A673 (cell line): ENCODE data around the gene RBPMS2. TPM values are rescaled to one million over a fixed set of nuclear protein-coding genes. Genes with fewer than 3 reads are reported as not detected.

Experiments used
- BruUV-seq: library from RNA; stranded (reverse); fragments of 400-500 nt; replicated peaks from 2 replicates; lab custom pipeline; 2021; lab: Mats Ljungman, UMichigan
- CTCF ChIA-PET: fragments of 300-600 bp; sonication (Branson Sonifier 250); formaldehyde crosslinking; loops from one replicate; lab custom pipeline; 2022; ENCODE audit warnings: antibody characterized with exemption; lab: Charles Lee
- POLR2A ChIA-PET: fragments of 300-600 bp; sonication (Branson Sonifier 250); formaldehyde crosslinking; loops from one replicate; lab custom pipeline; 2022; ENCODE audit warnings: antibody characterized with exemption; ENCODE audit not compliant: low non-redundant PET; lab: Charles Lee
- DNase-seq: peaks from one replicate; pipeline ENCODE4 v3.0.0-alpha.2; 2015; ENCODE audit warnings: low spot score
- H3K27ac ChIP-seq: fragments of 200-600 bp; sonication (generic); 2 replicates; pipeline ENCODE4 v1.5.1; 2016; ENCODE audit warnings: mixed run types, low read depth, mild to moderate bottlenecking, mixed read lengths, antibody characterized with exemption, low read length; ENCODE audit not compliant: poor library complexity, severe bottlenecking
- H3K27me3 ChIP-seq: fragments of 200-600 bp; sonication (generic); replicated peaks from 2 replicates; pipeline ENCODE4 v1.6.1; 2017; ENCODE audit warnings: mixed run types, low read depth, mild to moderate bottlenecking, mixed read lengths, antibody characterized with exemption, low read length; ENCODE audit not compliant: insufficient read depth, poor library complexity
- H3K36me3 ChIP-seq: fragments of 200-600 bp; sonication (generic); 2 replicates; pipeline ENCODE4 v1.6.1; 2016; ENCODE audit warnings: mixed run types, mild to moderate bottlenecking, mixed read lengths, antibody characterized with exemption, low read length; ENCODE audit not compliant: insufficient read depth, poor library complexity, severe bottlenecking
- H3K4me1 ChIP-seq: fragments of 200-600 bp; sonication (generic); 2 replicates; pipeline ENCODE4 v1.6.1; 2017; ENCODE audit warnings: mixed run types, mild to moderate bottlenecking, mixed read lengths, antibody characterized with exemption, low read length; ENCODE audit not compliant: insufficient read depth, poor library complexity, severe bottlenecking
- H3K4me3 ChIP-seq: fragments of 200-600 bp; sonication (generic); 2 replicates; pipeline ENCODE4 v1.5.1; 2016; ENCODE audit warnings: low read depth, mixed run types, mild to moderate bottlenecking, mixed read lengths, low read length; ENCODE audit not compliant: poor library complexity, severe bottlenecking
- H3K9me3 ChIP-seq: fragments of 200-600 bp; sonication (generic); 2 replicates; pipeline ENCODE4 v1.6.1; 2016; ENCODE audit warnings: mixed run types, low read depth, mild to moderate bottlenecking, mixed read lengths, antibody characterized with exemption, low read length; ENCODE audit not compliant: poor library complexity, severe bottlenecking
- EZH2 ChIP-seq: fragments of 200-600 bp; sonication (generic); IDR thresholded peaks from 2 replicates; pipeline ENCODE4 v1.6.1; 2017; ENCODE audit warnings: borderline replicate concordance, low read depth, mild to moderate bottlenecking, mixed read lengths, antibody characterized with exemption, low read length; ENCODE audit not compliant: poor library complexity, severe bottlenecking
- intact Hi-C: fragments of 100-400 bp; cut with micrococcal nuclease; formaldehyde crosslinking; loops from one replicate; pipeline ENCODE4 v1.10.0; 2022; ENCODE audit not compliant: unreplicated experiment
- total RNA-seq: library from RNA; stranded (reverse); gene quantifications from 2 replicates; pipeline ENCODE4 v1.2.3, GENCODE V29; 2021
- TF ChIP-seq, protein P1 (sequence below): fragments of 300-800, 200-600 bp; sonication (generic); conservative IDR thresholded peaks from 2 replicates; pipeline ENCODE4 v1.5.1; 2017; ENCODE audit warnings: low read depth, mild to moderate bottlenecking, antibody characterized with exemption, low read length, moderate library complexity, mixed read lengths

Gene RBPMS2
- total RNA-seq, 1 experiment from 2014 or later, result 2.9 TPM

GRCh38 chr15:64696481-64696880, 78.9 kb downstream of the RBPMS2 start:
- BruUV-seq, result no TSS peak
- ChIA-PET POLR2A (interaction anchor here (0.9 kb wide), 1 partner anchor 8 kb away, joined by 3 read pairs; no protein-coding TSS in a partner anchor), CTCF (interaction anchor here (0.7 kb wide), 1 partner anchor 35 kb away, joined by 4 read pairs; no protein-coding TSS in a partner anchor)
- Histone ChIP-seq H3K27me3 (no peaks in the 10 kb centered on the region), H3K9me3 (no peaks in the 10 kb centered on the region), H3K36me3 (peaks cover 5% of the 10 kb centered on the region), H3K4me3 (no peak overlapping the region), H3K4me1 (peaks cover 43% of the 10 kb centered on the region), H3K27ac (no peak overlapping the region)
- no peak for DNase-seq
- intact Hi-C loops, result no loop called here
- TF ChIP-seq, protein P1, sequence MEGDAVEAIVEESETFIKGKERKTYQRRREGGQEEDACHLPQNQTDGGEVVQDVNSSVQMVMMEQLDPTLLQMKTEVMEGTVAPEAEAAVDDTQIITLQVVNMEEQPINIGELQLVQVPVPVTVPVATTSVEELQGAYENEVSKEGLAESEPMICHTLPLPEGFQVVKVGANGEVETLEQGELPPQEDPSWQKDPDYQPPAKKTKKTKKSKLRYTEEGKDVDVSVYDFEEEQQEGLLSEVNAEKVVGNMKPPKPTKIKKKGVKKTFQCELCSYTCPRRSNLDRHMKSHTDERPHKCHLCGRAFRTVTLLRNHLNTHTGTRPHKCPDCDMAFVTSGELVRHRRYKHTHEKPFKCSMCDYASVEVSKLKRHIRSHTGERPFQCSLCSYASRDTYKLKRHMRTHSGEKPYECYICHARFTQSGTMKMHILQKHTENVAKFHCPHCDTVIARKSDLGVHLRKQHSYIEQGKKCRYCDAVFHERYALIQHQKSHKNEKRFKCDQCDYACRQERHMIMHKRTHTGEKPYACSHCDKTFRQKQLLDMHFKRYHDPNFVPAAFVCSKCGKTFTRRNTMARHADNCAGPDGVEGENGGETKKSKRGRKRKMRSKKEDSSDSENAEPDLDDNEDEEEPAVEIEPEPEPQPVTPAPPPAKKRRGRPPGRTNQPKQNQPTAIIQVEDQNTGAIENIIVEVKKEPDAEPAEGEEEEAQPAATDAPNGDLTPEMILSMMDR, result no peak
- no peak for TF ChIP-seq EZH2

DNA sequence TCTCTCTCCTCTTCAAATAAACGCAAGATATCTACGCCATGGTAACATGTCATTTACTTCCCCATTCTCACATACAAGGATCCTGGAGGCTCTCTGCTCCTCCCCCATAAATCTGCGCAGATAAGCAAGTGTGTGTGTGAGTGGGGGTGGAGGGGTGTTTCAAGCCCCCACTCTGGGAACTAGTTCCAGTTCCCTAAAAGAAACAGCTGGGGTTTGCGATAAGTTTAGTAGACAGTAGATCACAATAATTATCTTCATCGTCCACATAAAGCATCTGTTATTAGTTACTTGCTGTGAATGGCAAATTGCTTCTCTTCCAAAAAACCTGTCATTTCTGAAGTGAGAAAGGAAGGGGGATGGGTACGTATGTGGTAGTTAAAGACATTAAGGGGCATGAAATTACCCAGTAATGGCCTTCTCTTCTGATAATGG, 79.8 kb downstream of the RBPMS2 start:
- no peak for DNase-seq
- Histone ChIP-seq H3K27ac (peak overlapping the region; percentile 25), H3K9me3 (no peaks in the 10 kb centered on the region), H3K27me3 (no peaks in the 10 kb centered on the region), H3K36me3 (peaks cover 12% of the 10 kb centered on the region), H3K4me3 (no peak overlapping the region), H3K4me1 (peaks cover 34% of the 10 kb centered on the region)
- BruUV-seq, result no TSS peak
- ChIA-PET POLR2A (interaction anchor here (0.9 kb wide), 1 partner anchor 9 kb away, joined by 3 read pairs; no protein-coding TSS in a partner anchor), CTCF (interaction anchor here (0.7 kb wide), 1 partner anchor 32 kb away, joined by 4 read pairs; no protein-coding TSS in a partner anchor)
- intact Hi-C loops, result no loop called here
- no peak for TF ChIP-seq EZH2

GRCh38 chr15:64694816-64695215, 80.6 kb downstream of the RBPMS2 start:
- H3K4me1 ChIP-seq, result peaks cover 27% of the 10 kb centered on the region
- POLR2A ChIA-PET, result interaction anchor here (0.6 kb wide), 1 partner anchor 1234 kb away, joined by 6 read pairs; no protein-coding TSS in a partner anchor
- peaks cover 20% of the 10 kb centered on the region for H3K36me3 ChIP-seq

More at GRCh38 chr15:64694816-64695215, 80.6 kb downstream of the RBPMS2 start:
- Histone ChIP-seq H3K4me3 (no peak overlapping the region), H3K9me3 (no peaks in the 10 kb centered on the region), H3K27me3 (no peaks in the 10 kb centered on the region), H3K27ac (no peak overlapping the region)
- CTCF ChIA-PET, result no interaction called here
- intact Hi-C loops, result no loop called here
- TF ChIP-seq, protein P1, result no peak
- TF ChIP-seq EZH2, result no peak
- DNase-seq, result no peak
- no TSS peak for BruUV-seq
